OCI-LY1 (cell line): Measurements from ENCODE around the gene KCNJ1.

Experiments
- H2AFZ ChIP-seq: fragments of 200-600 bp; sonication (generic), shearing (Covaris generic); 2 replicates; pipeline ENCODE4 v1.6.0; 2014; ENCODE audit warnings: antibody characterized with exemption, mild to moderate bottlenecking, low read length
- H3F3A ChIP-seq: fragments of 200-600 bp; sonication (generic), shearing (Covaris generic); 2 replicates; pipeline ENCODE4 v1.6.0; 2014; ENCODE audit warnings: mild to moderate bottlenecking, antibody characterized with exemption, low read length, moderate library complexity; ENCODE audit not compliant: insufficient read depth
- H3K27ac ChIP-seq: fragments of 200-600 bp; sonication (generic); 2 replicates; pipeline ENCODE4 v1.5.1; 2014; ENCODE audit warnings: low read length, mixed run types, mild to moderate bottlenecking, low read depth; ENCODE audit not compliant: poor library complexity, severe bottlenecking
- H3K27me3 ChIP-seq: fragments of 200-600 bp; sonication (generic); 2 replicates; pipeline ENCODE4 v1.6.0; 2014; ENCODE audit warnings: antibody characterized with exemption, mild to moderate bottlenecking, low read length, moderate library complexity; ENCODE audit not compliant: insufficient read depth
- H3K36me3 ChIP-seq: fragments of 200-600 bp; sonication (generic); 2 replicates; pipeline ENCODE4 v1.6.1; 2014; ENCODE audit warnings: mild to moderate bottlenecking, antibody characterized with exemption, low read length, moderate library complexity, mixed read lengths; ENCODE audit not compliant: insufficient read depth
- H3K4me1 ChIP-seq: fragments of 200-600 bp; sonication (generic); 2 replicates; pipeline ENCODE4 v1.5.1; 2014; ENCODE audit warnings: mild to moderate bottlenecking, low read length, moderate library complexity; ENCODE audit not compliant: insufficient read depth, severe bottlenecking
- H3K4me2 ChIP-seq: fragments of 200-600 bp; sonication (generic), shearing (Covaris generic); 2 replicates; pipeline ENCODE4 v1.6.1; 2014; ENCODE audit warnings: low read length
- H3K4me3 ChIP-seq: fragments of 200-600 bp; sonication (generic); 2 replicates; pipeline ENCODE4 v1.5.1; 2014; ENCODE audit warnings: low read length, low read depth, mild to moderate bottlenecking, mixed read lengths; ENCODE audit not compliant: poor library complexity, severe bottlenecking
- H3K79me2 ChIP-seq: fragments of 200-600 bp; shearing (Covaris generic); 2 replicates; pipeline ENCODE4 v1.6.1; 2016; ENCODE audit warnings: mixed run types, low read length, mixed read lengths; ENCODE audit not compliant: insufficient read depth
- H3K9ac ChIP-seq: fragments of 200-600 bp; sonication (generic), shearing (Covaris generic); 2 replicates; pipeline ENCODE4 v1.6.1; 2014; ENCODE audit warnings: mild to moderate bottlenecking, low read length, mixed read lengths
- H3K9me2 ChIP-seq: fragments of 200-600 bp; sonication (generic), shearing (Covaris generic); 2 replicates; pipeline ENCODE4 v1.6.1; 2014; ENCODE audit warnings: low read depth, mild to moderate bottlenecking, low read length, mixed read lengths
- H3K9me3 ChIP-seq: fragments of 200-600 bp; shearing (Covaris generic); 2 replicates; pipeline ENCODE4 v1.6.1; 2014; ENCODE audit warnings: low read length, mixed read lengths
- H4K20me1 ChIP-seq: fragments of 200-600 bp; sonication (generic), shearing (Covaris generic); 2 replicates; pipeline ENCODE4 v1.6.0; 2016; ENCODE audit warnings: mild to moderate bottlenecking, low read length; ENCODE audit not compliant: insufficient read depth
- EZH2 ChIP-seq: fragments of 200-600 bp; sonication (generic), shearing (Covaris generic); IDR thresholded peaks from 2 replicates; pipeline ENCODE4 v1.8.0; 2017; ENCODE audit warnings: borderline replicate concordance, mixed run types, mild to moderate bottlenecking, antibody characterized with exemption, low read length, moderate library complexity, mixed read lengths
- TF ChIP-seq, protein P1 (sequence below): fragments of 200-600 bp; sonication (generic), shearing (Covaris generic); IDR thresholded peaks from 2 replicates; pipeline ENCODE4 v1.5.1; 2017; ENCODE audit warnings: mild to moderate bottlenecking, antibody characterized with exemption, low read length, moderate library complexity, mixed read lengths

KCNJ1 gene

DNA sequence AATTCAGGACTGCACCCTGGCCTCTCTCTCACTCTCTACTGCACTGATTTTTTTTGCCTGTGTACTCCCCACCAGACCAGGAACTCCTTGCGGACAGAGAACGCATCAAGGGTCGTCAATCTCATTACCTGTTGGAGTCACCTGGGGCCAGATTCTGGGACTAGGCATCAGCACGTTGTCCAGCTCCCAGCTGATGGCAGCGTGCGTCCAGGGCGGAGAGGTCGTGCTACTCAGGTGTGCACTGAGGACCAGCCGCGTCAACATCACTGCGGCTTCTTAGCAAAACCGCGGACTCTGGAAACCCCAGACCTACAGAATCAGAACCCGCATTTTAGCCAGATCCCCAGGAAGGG lies 37.2 kb upstream of the KCNJ1 start:
- Histone ChIP-seq H4K20me1 (no peaks in the 10 kb centered on the region), H3K9me2 (no peaks in the 10 kb centered on the region), H3K79me2 (no peaks in the 10 kb centered on the region), H3K4me3 (no peak overlapping the region), H3F3A (no peaks in the 10 kb centered on the region), H3K9ac (no peak overlapping the region), H3K4me1 (no peaks in the 10 kb centered on the region), H3K9me3 (no peaks in the 10 kb centered on the region), H3K4me2 (no peak overlapping the region), H3K27ac (no peak overlapping the region), H3K36me3 (no peaks in the 10 kb centered on the region), H2AFZ (no peak overlapping the region), H3K27me3 (0 out of 2 replicates have a peak, but pooled peaks cover 3% of the 10 kb centered on the region)
- TF ChIP-seq, protein P1, sequence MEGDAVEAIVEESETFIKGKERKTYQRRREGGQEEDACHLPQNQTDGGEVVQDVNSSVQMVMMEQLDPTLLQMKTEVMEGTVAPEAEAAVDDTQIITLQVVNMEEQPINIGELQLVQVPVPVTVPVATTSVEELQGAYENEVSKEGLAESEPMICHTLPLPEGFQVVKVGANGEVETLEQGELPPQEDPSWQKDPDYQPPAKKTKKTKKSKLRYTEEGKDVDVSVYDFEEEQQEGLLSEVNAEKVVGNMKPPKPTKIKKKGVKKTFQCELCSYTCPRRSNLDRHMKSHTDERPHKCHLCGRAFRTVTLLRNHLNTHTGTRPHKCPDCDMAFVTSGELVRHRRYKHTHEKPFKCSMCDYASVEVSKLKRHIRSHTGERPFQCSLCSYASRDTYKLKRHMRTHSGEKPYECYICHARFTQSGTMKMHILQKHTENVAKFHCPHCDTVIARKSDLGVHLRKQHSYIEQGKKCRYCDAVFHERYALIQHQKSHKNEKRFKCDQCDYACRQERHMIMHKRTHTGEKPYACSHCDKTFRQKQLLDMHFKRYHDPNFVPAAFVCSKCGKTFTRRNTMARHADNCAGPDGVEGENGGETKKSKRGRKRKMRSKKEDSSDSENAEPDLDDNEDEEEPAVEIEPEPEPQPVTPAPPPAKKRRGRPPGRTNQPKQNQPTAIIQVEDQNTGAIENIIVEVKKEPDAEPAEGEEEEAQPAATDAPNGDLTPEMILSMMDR, result no peak
- TF ChIP-seq EZH2, result no peak

DNA sequence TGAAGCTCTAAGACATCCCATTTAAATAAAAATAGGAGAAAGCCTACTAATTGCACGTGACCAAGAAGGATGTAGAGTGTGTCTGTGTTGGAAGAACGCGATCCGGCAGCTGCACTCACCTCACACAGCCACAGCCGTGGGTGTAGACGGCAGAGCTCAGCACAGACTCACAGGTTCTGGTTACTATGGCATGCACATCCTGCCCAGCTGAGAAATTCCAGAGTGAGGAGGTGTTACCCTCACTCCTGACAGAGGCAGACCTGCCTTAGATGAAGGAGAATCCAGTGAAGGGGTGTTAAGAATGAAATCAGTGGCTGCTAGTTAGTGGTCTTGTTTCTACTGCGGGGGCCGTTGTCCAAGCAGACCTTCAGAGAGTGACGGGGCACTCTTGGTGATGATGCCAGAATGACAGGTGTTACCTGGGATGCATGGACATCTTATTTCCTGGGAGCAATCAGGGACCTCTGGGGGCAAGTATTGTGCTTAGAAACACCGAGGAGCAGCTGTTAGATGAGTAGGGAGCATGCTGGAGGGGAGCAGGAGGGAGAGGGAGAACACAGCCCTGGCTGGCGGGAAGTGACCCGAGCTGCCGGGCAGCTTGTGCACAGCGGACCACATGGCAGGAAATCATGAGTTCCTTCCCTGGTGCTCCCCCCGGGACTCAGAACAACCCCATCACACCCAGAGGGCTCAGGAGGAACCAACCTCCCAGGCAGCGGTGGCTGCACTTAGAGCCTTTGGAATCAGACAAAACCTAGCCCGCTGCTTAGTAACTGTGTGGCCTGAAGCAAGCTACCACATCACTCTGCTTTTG lies 36.4 kb upstream of the KCNJ1 start:
- Histone ChIP-seq H3K9me3 (no peaks in the 10 kb centered on the region), H3K9me2 (no peaks in the 10 kb centered on the region), H3K4me2 (no peak overlapping the region), H3F3A (no peaks in the 10 kb centered on the region), H3K4me1 (no peaks in the 10 kb centered on the region), H3K9ac (no peak overlapping the region), H4K20me1 (no peaks in the 10 kb centered on the region), H3K27ac (no peak overlapping the region), H2AFZ (no peak overlapping the region), H3K27me3 (0 out of 2 replicates have a peak, but pooled peaks cover 3% of the 10 kb centered on the region), H3K36me3 (no peaks in the 10 kb centered on the region), H3K4me3 (no peak overlapping the region), H3K79me2 (no peaks in the 10 kb centered on the region)
- no peak for TF ChIP-seq EZH2
- TF ChIP-seq, protein P1, result no peak

DNA sequence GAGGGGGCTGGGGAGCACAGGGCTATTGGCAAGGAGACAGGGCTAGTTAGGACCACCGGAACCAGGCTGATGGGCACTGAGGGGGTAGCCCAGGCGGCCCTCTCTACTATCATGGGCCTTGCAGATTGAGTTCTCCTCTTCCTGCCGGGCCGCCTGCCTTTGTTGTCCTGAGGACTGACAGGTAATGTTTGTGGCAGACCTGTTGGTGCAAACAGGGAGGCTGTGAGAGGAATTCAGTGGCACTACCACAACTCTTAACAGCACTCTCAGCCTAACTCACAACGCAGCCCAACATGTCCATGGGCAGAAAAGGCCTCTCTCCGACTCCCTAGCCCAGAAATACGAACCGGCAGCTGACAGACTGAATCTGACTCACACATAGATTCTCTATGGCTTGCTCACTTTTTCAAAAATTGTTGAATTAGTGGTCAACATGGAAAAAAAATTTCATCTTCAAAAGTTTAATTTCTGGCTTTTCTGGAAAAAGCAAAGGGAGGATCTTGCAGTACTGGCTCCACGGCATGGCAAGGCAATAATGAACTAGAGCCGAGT lies 35.5 kb upstream of the KCNJ1 start:
- Histone ChIP-seq H3K36me3 (no peaks in the 10 kb centered on the region), H3K4me3 (no peak overlapping the region), H3K27ac (no peak overlapping the region), H3K9ac (no peak overlapping the region), H3K4me1 (no peaks in the 10 kb centered on the region), H3K9me2 (no peaks in the 10 kb centered on the region), H3F3A (no peaks in the 10 kb centered on the region), H3K79me2 (no peaks in the 10 kb centered on the region), H3K27me3 (0 out of 2 replicates have a peak, but pooled peaks cover 3% of the 10 kb centered on the region), H4K20me1 (no peaks in the 10 kb centered on the region), H3K9me3 (no peaks in the 10 kb centered on the region), H2AFZ (no peak overlapping the region), H3K4me2 (no peak overlapping the region)
- TF ChIP-seq EZH2, result no peak
- TF ChIP-seq, protein P1, result no peak
